GM21423 (cell line): ENCODE measurements around the gene GSTM2.
A peak's percentile ranks its signal among the peaks of the same experiment; 100 is the strongest.
"Not testable (repeated sequence)": the region's sequence is repeated elsewhere in the genome, so short reads cannot be mapped to it uniquely, and the experiment has no call there.

ENCODE experiments used
- ATAC-seq: cut with Tn5 transposase; IDR thresholded peaks from one replicate; pipeline ENCODE4 v1.9.1; 2021; ENCODE audit warnings: mild to moderate bottlenecking, moderate library complexity; ENCODE audit not compliant: unreplicated experiment

The GSTM2 gene

GRCh38 chr1:109643385-109644230, 24.2 kb upstream of the GSTM2 start:
- ATAC-seq = peak; percentile 88

- ATAC-seq = no peak
Measured at GRCh38 chr1:109644670-109645069, 23.2 kb upstream of the GSTM2 start.

GRCh38 chr1:109649491-109649914, 18.4 kb upstream of the GSTM2 start:
- ATAC-seq = no peak

- ATAC-seq = no peak
Measured at GRCh38 chr1:109650609-109651008, 17.2 kb upstream of the GSTM2 start.

GRCh38 chr1:109652402-109652801, 15.5 kb upstream of the GSTM2 start:
- ATAC-seq = no peak

GRCh38 chr1:109653306-109653705, 14.6 kb upstream of the GSTM2 start:
- ATAC-seq = no peak

GRCh38 chr1:109654519-109654918, 13.3 kb upstream of the GSTM2 start:
- ATAC-seq = no peak

GRCh38 chr1:109655615-109656519, 12.0 kb upstream of the GSTM2 start, which contains the start of gene GSTM4:
Gene GSTM4, plus strand, starts transcription at chr1:109656099. Its CDS starts 291 bp downstream, at chr1:109656390.
- ATAC-seq = peak; percentile 94

- no peak for ATAC-seq
Measured at GRCh38 chr1:109657395-109657794, 10.5 kb upstream of the GSTM2 start.

- no peak for ATAC-seq
Measured at GRCh38 chr1:109657970-109658369, 9.9 kb upstream of the GSTM2 start.

GRCh38 chr1:109658533-109659042, 9.3 kb upstream of the GSTM2 start:
- no peak for ATAC-seq

- ATAC-seq = no peak
Measured at GRCh38 chr1:109659145-109659544, 8.7 kb upstream of the GSTM2 start.

- no peak for ATAC-seq
Measured at GRCh38 chr1:109659997-109660690, 7.7 kb upstream of the GSTM2 start.

GRCh38 chr1:109660691-109661026, 7.2 kb upstream of the GSTM2 start:
- ATAC-seq = not testable (repeated sequence)

- no peak for ATAC-seq
Measured at GRCh38 chr1:109661391-109661790, 6.5 kb upstream of the GSTM2 start.

- no peak for ATAC-seq
Measured at GRCh38 chr1:109664671-109665070, 3.2 kb upstream of the GSTM2 start.

- ATAC-seq = no peak
Measured at GRCh38 chr1:109668123-109668775, 392 bp downstream of the GSTM2 start.

- no peak for ATAC-seq
Measured at GRCh38 chr1:109669246-109669948, 1.5 kb downstream of the GSTM2 start.

GRCh38 chr1:109669949-109670302, 2.1 kb downstream of the GSTM2 start:
- ATAC-seq = not testable (repeated sequence)

GRCh38 chr1:109671067-109671466, 3.2 kb downstream of the GSTM2 start:
- no peak for ATAC-seq
